HepG2 (cell line): ENCODE measurements around the gene CCT7. TPM values are rescaled to one million over a fixed set of nuclear protein-coding genes. Genes with fewer than 3 reads are reported as not detected.
A peak's percentile ranks its signal among the peaks of the same experiment; 100 is the strongest.

Experiments
- BCL6 ChIP-seq: IDR thresholded peaks from 2 replicates; pipeline ENCODE4 v1.6.1; 2016; ENCODE audit warnings: missing genetic modification reagents, missing compliant biosample characterization
- FOXC1 ChIP-seq: sonication (generic); formaldehyde crosslinking; IDR thresholded peaks from 2 replicates; pipeline ENCODE4 v1.8.0; 2022; ENCODE audit warnings: mild to moderate bottlenecking, missing genetic modification reagents, borderline replicate concordance
- FOXK1 ChIP-seq: sonication (generic); formaldehyde crosslinking; IDR thresholded peaks from 2 replicates; pipeline ENCODE4 v1.4.0; 2020; ENCODE audit warnings: low read depth, missing genetic modification reagents, borderline replicate concordance
- FOXP4 ChIP-seq: sonication (generic); formaldehyde crosslinking; IDR thresholded peaks from 2 replicates; pipeline ENCODE4 v1.4.0; 2020; ENCODE audit warnings: missing genetic modification reagents
- GRHL1 ChIP-seq: sonication (generic); formaldehyde crosslinking; conservative IDR thresholded peaks from 2 replicates; pipeline ENCODE4 v1.8.0; 2022; ENCODE audit warnings: missing genetic modification reagents
- ISL2 ChIP-seq: sonication (generic); formaldehyde crosslinking; IDR thresholded peaks from 2 replicates; pipeline ENCODE4 v1.5.0; 2020; ENCODE audit warnings: missing genetic modification reagents
- ONECUT2 ChIP-seq: sonication (generic); formaldehyde crosslinking; IDR thresholded peaks from 2 replicates; pipeline ENCODE4 v1.4.0; 2020; ENCODE audit warnings: missing genetic modification reagents
- SMYD3 ChIP-seq: sonication (generic); formaldehyde crosslinking; IDR thresholded peaks from 2 replicates; pipeline ENCODE4 v1.8.1; 2023; ENCODE audit warnings: mild to moderate bottlenecking, missing genetic modification reagents
- STAG1 ChIP-seq: sonication (generic); formaldehyde crosslinking; IDR thresholded peaks from 2 replicates; pipeline ENCODE4 v1.4.0; 2020; ENCODE audit warnings: missing genetic modification reagents
- ZBTB42 ChIP-seq: sonication (generic); formaldehyde crosslinking; IDR thresholded peaks from 2 replicates; pipeline ENCODE4 v1.5.0; 2020; ENCODE audit warnings: mild to moderate bottlenecking, missing genetic modification reagents
- ZNF326 ChIP-seq: sonication (generic); formaldehyde crosslinking; IDR thresholded peaks from 2 replicates; pipeline ENCODE4 v1.4.0; 2020; ENCODE audit warnings: missing genetic modification reagents, borderline replicate concordance
- ZNF337 ChIP-seq: sonication (generic); formaldehyde crosslinking; IDR thresholded peaks from 2 replicates; pipeline ENCODE4 v1.5.1; 2020; ENCODE audit warnings: missing genetic modification reagents, low read depth, mild to moderate bottlenecking, borderline replicate concordance
- ZNF7 ChIP-seq: IDR thresholded peaks from 2 replicates; pipeline ENCODE4 v1.6.1; 2016; ENCODE audit warnings: missing biosample characterization, missing genetic modification reagents
- ZNF782 ChIP-seq: sonication (generic); formaldehyde crosslinking; IDR thresholded peaks from 2 replicates; pipeline ENCODE4 v1.4.0; 2020; ENCODE audit warnings: missing genetic modification reagents, mild to moderate bottlenecking, borderline replicate concordance
- ZSCAN9 ChIP-seq: IDR thresholded peaks from 2 replicates; pipeline ENCODE4 v1.6.1; 2016; ENCODE audit warnings: borderline replicate concordance
- ZUFSP ChIP-seq: sonication (generic); formaldehyde crosslinking; IDR thresholded peaks from 2 replicates; pipeline ENCODE4 v1.9.0; 2021; ENCODE audit warnings: missing genetic modification reagents, mild to moderate bottlenecking, borderline replicate concordance
- ZXDC ChIP-seq: sonication (generic); formaldehyde crosslinking; IDR thresholded peaks from 2 replicates; pipeline ENCODE4 v1.5.0; 2020; ENCODE audit warnings: mild to moderate bottlenecking, missing genetic modification reagents
- polyA plus RNA-seq, 8 experiments: library from polyadenylated mRNA; depleted of rRNA in 3 of 8; stranded (reverse) in 7 of 8; unstranded in 1 of 8; fragments of >200 nt; fragmentation: Illumina TruSeq in 4 of 8; extraction: Trizol in 4 of 8; gene quantifications; 2 replicates each; pipeline versions ENCODE4 v1.2.1 to v1.2.3, GENCODE V29; 2011 to 2016; ENCODE audit warnings: low read depth in 4 of 8, missing spikeins in 1 of 8, mixed read lengths in 1 of 8; ENCODE audit not compliant: insufficient read depth in 1 of 8
- total RNA-seq, 5 experiments: library from RNA; depleted of rRNA; stranded (reverse); fragments of >200 nt; fragmentation: Illumina TruSeq; extraction: Trizol; gene quantifications; 2 replicates each; pipeline ENCODE4 v1.2.3, GENCODE V29; 2016; ENCODE audit warnings: low read depth in 1 of 5
- TF ChIP-seq, protein P1 (sequence below): IDR thresholded peaks from 2 replicates; pipeline ENCODE4 v1.6.1; 2016; ENCODE audit warnings: missing genetic modification reagents, missing compliant biosample characterization

CCT7 gene
- total and polyA plus RNA-seq, 2 of the 13 experiments (the other 11 are each of a cell fraction or from before 2014, with no cell fraction given) = 347 to 517 TPM

- TF ChIP-seq ONECUT2 (CRISPR knock-in tag) (peak; percentile 46; the same call in 1 of the 2 replicates), FOXC1 (CRISPR knock-in tag) (peak; percentile 87), ZNF337 (CRISPR knock-in tag) (peak; percentile 51; the same call in 1 of the 2 replicates), ZNF7 (CRISPR knock-in tag) (0 out of 2 replicates have a peak, but pooled peaks have one; percentile 49), ZXDC (peak; percentile 97), BCL6 (CRISPR knock-in tag) (0 out of 2 replicates have a peak, but pooled peaks have one; percentile 53), ZNF782 (CRISPR knock-in tag) (peak; percentile 92; the same call in 1 of the 2 replicates), ZUFSP (CRISPR knock-in tag) (no peak), FOXP4 (CRISPR knock-in tag) (peak; percentile 39; the same call in 1 of the 2 replicates), ZBTB42 (CRISPR knock-in tag) (peak; percentile 63; the same call in 1 of the 2 replicates), GRHL1 (no peak), FOXK1 (CRISPR knock-in tag) (peak; percentile 84), ISL2 (CRISPR knock-in tag) (peak; percentile 92), STAG1 (no peak), SMYD3 (CRISPR knock-in tag) (peak; percentile 78; the same call in 1 of the 2 replicates), ZSCAN9 (CRISPR knock-in tag) (peak; percentile 82), ZNF326 (CRISPR knock-in tag) (no peak)
- TF ChIP-seq, protein P1, sequence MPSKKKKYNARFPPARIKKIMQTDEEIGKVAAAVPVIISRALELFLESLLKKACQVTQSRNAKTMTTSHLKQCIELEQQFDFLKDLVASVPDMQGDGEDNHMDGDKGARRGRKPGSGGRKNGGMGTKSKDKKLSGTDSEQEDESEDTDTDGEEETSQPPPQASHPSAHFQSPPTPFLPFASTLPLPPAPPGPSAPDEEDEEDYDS (CRISPR knock-in tag) = peak; percentile 96
These were observed at the start of gene CCT7 (continued) for GRCh38 chr2:73233932-73234832.
